Gastrocnemius medialis (tissue), 4 donors: Measurements from ENCODE around the gene FSIP2. TPM values are rescaled to one million over a fixed set of nuclear protein-coding genes. Genes with fewer than 3 reads are reported as not detected.

Experiments
- ATAC-seq, 2 donors: fragments of 150-250 bp; one replicate each; pipeline ENCODE4 v1.9.1; 2016
- DNase-seq, 2 donors: peaks; one replicate each; pipeline ENCODE4 v3.0.0-alpha.2; 2019
- H3K27ac ChIP-seq, 4 donors: fragments of 200-600 bp; sonication (generic); 1 replicate in 1 of 4; 2 replicates in 3 of 4; pipeline ENCODE4 v1.5.1; 2016 to 2018; ENCODE audit warnings: mild to moderate bottlenecking in 2 of 4, moderate library complexity in 1 of 4
- H3K27me3 ChIP-seq, 3 donors: fragments of 200-600 bp; sonication (generic) in 2 of 3; 1 replicate in 1 of 3; 2 replicates in 2 of 3; pipeline versions ENCODE4 v1.5.1 to v1.6.0; 2016 to 2019; ENCODE audit warnings: mild to moderate bottlenecking in 1 of 3, moderate library complexity in 1 of 3
- H3K36me3 ChIP-seq, 2 donors: fragments of 200-600 bp; sonication (generic) in 1 of 2; one replicate each; pipeline ENCODE4 v1.5.1; 2017 to 2018
- H3K4me1 ChIP-seq, 2 donors: fragments of 200-600 bp; sonication (generic) in 1 of 2; one replicate each; pipeline ENCODE4 v1.5.1; 2016 to 2017; ENCODE audit warnings: mild to moderate bottlenecking in 2 of 2
- H3K4me3 ChIP-seq, 4 donors: fragments of 200-600 bp; sonication (generic) in 3 of 4; 1 replicate in 1 of 4; 2 replicates in 3 of 4; pipeline ENCODE4 v1.5.1; 2016 to 2019; ENCODE audit warnings: mild to moderate bottlenecking in 2 of 4
- H3K9me3 ChIP-seq, 3 donors: fragments of 200-600 bp; sonication (generic) in 2 of 3; 1 replicate in 1 of 3; 2 replicates in 2 of 3; pipeline ENCODE4 v1.5.1; 2016 to 2019
- POLR2A ChIP-seq, 2 donors: fragments of 450-650 bp; IDR thresholded peaks; one replicate each; pipeline ENCODE4 v1.6.1; 2017; ENCODE audit warnings: antibody characterized with exemption in 2 of 2, mild to moderate bottlenecking in 2 of 2, moderate library complexity in 2 of 2
- in situ Hi-C, 4 donors: fragments of 200-750 bp; cut with MboI; loops; one replicate each; pipeline versions ENCODE4 v1.15.0 to v1.8.0; 2017; ENCODE audit warnings: low sequenced_read_pairs in 4 of 4
- intact Hi-C: fragments of 100-400 bp; cut with DNase I; formaldehyde crosslinking; loops from one replicate; pipeline ENCODE4 v1.15.1; 2023; ENCODE audit warnings: low total_unique reads
- total RNA-seq, 4 donors: library from RNA; depleted of rRNA; stranded (reverse); fragments of >200 nt; gene quantifications; one replicate each; pipeline versions ENCODE4 v1.1.0 to v1.2.3, GENCODE V29; 2016
- TF ChIP-seq, protein P1 (sequence below), 5 experiments: fragments of 450-650 bp in 3 of 5; fragments of 200-600 bp in 2 of 5; sonication (generic) in 2 of 5; IDR thresholded peaks in 4 of 5; conservative IDR thresholded peaks in 1 of 5; 1 replicate in 4 of 5; 2 replicates in 1 of 5; pipeline ENCODE4 v1.5.1; 2016 to 2019; ENCODE audit warnings: antibody characterized with exemption in 5 of 5, mild to moderate bottlenecking in 3 of 5, moderate library complexity in 3 of 5

The FSIP2 gene, protein sequence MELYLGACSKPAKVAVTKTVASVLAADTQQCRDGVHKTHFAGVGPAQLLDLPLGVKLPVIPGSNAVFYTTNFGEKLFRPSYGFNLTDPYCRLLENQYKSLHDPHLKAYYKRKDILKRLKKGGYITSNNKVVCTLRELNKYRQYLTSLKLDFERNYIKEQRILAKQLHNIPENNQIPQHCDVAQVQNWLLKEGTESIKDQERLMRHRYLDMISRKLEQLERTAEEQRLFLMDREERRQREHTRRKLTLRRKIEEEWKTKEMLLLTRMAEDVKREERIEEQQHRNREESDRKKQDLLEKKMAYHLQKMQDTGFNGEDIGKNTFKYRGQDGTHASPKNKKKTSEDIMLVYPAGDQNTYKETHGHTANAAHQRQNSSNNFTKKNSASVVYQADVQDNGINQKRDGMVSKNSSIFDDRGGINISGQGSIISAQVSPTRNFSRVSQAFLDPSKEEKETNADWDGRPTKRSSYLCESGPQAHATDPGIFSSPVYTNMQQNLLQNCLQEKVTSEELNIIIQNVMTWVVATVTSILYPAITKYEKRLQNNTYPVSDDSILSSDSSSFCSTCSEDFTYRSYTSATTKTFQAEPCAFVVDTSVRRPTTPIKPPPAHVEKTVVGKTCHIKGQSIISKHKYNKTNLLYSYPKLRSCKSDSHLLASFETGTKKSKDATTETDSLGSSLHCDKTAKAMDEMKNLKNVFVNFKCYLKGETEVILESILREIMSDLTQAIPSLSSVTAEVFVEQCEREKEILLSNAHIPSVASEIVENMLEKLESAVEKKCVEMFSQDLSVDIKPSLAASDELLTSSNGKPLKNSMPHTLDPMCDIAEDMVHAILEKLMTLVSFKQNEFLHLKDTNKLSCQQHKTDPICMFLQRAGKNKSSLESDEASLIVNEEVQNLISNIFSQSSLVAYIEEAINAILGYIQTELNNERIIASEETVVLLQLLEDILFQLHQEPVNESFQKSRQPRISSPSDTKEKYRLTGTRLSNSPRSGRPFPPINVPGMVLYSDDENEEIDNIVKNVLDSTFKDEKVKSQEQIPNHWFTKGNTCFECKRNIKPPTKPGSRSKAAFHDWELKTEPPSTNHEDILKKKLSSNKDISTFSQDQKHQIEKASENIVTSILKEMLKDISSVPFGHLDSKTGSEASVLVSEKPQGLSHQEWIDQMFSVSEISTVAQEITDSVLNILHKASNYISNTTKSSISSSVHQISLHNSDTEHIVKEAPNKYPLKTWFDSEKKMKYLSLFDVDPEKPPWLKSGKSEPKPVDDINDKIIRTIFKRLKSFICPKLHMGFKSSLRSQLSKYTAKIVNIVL (N-terminal part only)
- under 1 TPM in 3 of 4 donors, not detected in 1; 0.04 to 0.17 (median 0.10) TPM for total RNA-seq

GRCh38 chr2:185738679-185739472, at the start of gene FSIP2:
FSIP2 (plus strand) TSS chr2:185738804; CDS start chr2:185738895, 91 bp downstream.
- H3K27me3 ChIP-seq, result peaks cover 0 to 6% (median 4%) of the 10 kb centered on the region in 3 donors
- no peak for ATAC-seq
- H3K4me3 ChIP-seq, result peak within 1 kb of the TSS in 2 of 4 donors; percentile 20 to 28
- no peak for TF ChIP-seq POLR2A (IDR thresholded peaks at IDR 0.05)
- TF ChIP-seq, protein P1, sequence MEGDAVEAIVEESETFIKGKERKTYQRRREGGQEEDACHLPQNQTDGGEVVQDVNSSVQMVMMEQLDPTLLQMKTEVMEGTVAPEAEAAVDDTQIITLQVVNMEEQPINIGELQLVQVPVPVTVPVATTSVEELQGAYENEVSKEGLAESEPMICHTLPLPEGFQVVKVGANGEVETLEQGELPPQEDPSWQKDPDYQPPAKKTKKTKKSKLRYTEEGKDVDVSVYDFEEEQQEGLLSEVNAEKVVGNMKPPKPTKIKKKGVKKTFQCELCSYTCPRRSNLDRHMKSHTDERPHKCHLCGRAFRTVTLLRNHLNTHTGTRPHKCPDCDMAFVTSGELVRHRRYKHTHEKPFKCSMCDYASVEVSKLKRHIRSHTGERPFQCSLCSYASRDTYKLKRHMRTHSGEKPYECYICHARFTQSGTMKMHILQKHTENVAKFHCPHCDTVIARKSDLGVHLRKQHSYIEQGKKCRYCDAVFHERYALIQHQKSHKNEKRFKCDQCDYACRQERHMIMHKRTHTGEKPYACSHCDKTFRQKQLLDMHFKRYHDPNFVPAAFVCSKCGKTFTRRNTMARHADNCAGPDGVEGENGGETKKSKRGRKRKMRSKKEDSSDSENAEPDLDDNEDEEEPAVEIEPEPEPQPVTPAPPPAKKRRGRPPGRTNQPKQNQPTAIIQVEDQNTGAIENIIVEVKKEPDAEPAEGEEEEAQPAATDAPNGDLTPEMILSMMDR (IDR thresholded peaks at IDR 0.05 in 4 of 5, conservative IDR thresholded peaks at IDR 0.05 in 1 of 5), result peak in 3 of 5 experiments; percentile 22 to 25 (median 25)
- peak in 1 of 2 donors; percentile 25 for DNase-seq
- H3K9me3 ChIP-seq, result no peaks in the 10 kb centered on the region
- in situ Hi-C loops, result no loop called here
- H3K36me3 ChIP-seq, result no peaks in the 10 kb centered on the region
- H3K27ac ChIP-seq, result no peak within 1 kb of the TSS
- H3K4me1 ChIP-seq, result no peaks in the 10 kb centered on the region
- intact Hi-C loops, result no loop called here

- Histone ChIP-seq H3K4me3 (no peak overlapping the region), H3K27me3 (no peaks in the 10 kb centered on the region), H3K4me1 (no peaks in the 10 kb centered on the region), H3K9me3 (no peaks in the 10 kb centered on the region), H3K36me3 (no peaks in the 10 kb centered on the region), H3K27ac (no peak overlapping the region)
- ATAC-seq (no peak), DNase-seq (no peak)
- intact Hi-C loops, result no loop called here
- TF ChIP-seq POLR2A (IDR thresholded peaks at IDR 0.05), result no peak
- TF ChIP-seq, protein P1 (IDR thresholded peaks at IDR 0.05 in 4 of 5, conservative IDR thresholded peaks at IDR 0.05 in 1 of 5), result no peak
- in situ Hi-C loops, result no loop called here
Measured at GRCh38 chr2:185689906-185690539, 48.6 kb upstream of the FSIP2 start.

GRCh38 chr2:185695711-185696235, 42.8 kb upstream of the FSIP2 start:
- H3K27me3 ChIP-seq, result no peaks in the 10 kb centered on the region
- no peaks in the 10 kb centered on the region for H3K4me1 ChIP-seq
- intact Hi-C loops (no loop called here), in situ Hi-C loops (no loop called here)
- no peak overlapping the region for H3K4me3 ChIP-seq
- TF ChIP-seq POLR2A (IDR thresholded peaks at IDR 0.05), result no peak
- TF ChIP-seq, protein P1 (IDR thresholded peaks at IDR 0.05 in 4 of 5, conservative IDR thresholded peaks at IDR 0.05 in 1 of 5), result no peak
- no peaks in the 10 kb centered on the region for H3K9me3 ChIP-seq
- ATAC-seq, result no peak
- DNase-seq, result no peak
- no peak overlapping the region for H3K27ac ChIP-seq
- H3K36me3 ChIP-seq, result no peaks in the 10 kb centered on the region
